ENCODE data around the gene PTH2R. TPM values are rescaled to one million over a fixed set of nuclear protein-coding genes. Genes with fewer than 3 reads are reported as not detected.

The PTH2R gene
- total and polyA plus RNA-seq, 7 donors = 0.01 to 0.08 TPM; not detected in 5

- H3K36me3 ChIP-seq (ENCODE audit: insufficient read depth in 1 of 2, low read depth in 1 of 2) = no peaks in the 10 kb centered on the region
- no peak overlapping the region for H3K4me3 ChIP-seq
- intact Hi-C loops (cut with DNase I) = no loop called here
- TF ChIP-seq CTCF (IDR thresholded peaks at IDR 0.05) = no peak
- H3K27me3 ChIP-seq (ENCODE audit: insufficient read depth in 3 of 3, low read length in 2 of 3) = no peaks in the 10 kb centered on the region
- H3K4me1 ChIP-seq = no peaks in the 10 kb centered on the region
- H3K27ac ChIP-seq = no peak overlapping the region
- no peak for DNase-seq
- no peak for ATAC-seq
- no peaks in the 10 kb centered on the region for H3K9me3 ChIP-seq
- WGBS, 3 donors = 55 to 68% (median 65%) methylated on average over 3 of the region's 3 CpGs
Observed at GRCh38 chr2:208463721-208464120, 57.1 kb downstream of the PTH2R start.

GRCh38 chr2:208464205-208464604 lies 57.6 kb downstream of the PTH2R start:
- DNase-seq = no peak
- no peaks in the 10 kb centered on the region for H3K4me1 ChIP-seq
- no peaks in the 10 kb centered on the region for H3K36me3 ChIP-seq (ENCODE audit: insufficient read depth in 1 of 2, low read depth in 1 of 2)
- TF ChIP-seq CTCF (IDR thresholded peaks at IDR 0.05) = no peak
- no peaks in the 10 kb centered on the region for H3K9me3 ChIP-seq
- H3K27me3 ChIP-seq (ENCODE audit: insufficient read depth in 3 of 3, low read length in 2 of 3) = no peaks in the 10 kb centered on the region
- no peak overlapping the region for H3K27ac ChIP-seq
- no peak for ATAC-seq
- intact Hi-C loops (cut with DNase I) = no loop called here
- WGBS, 3 donors = 70 to 79% (median 76%) methylated on average over 8 of the region's 8 CpGs
- H3K4me3 ChIP-seq = no peak overlapping the region

GRCh38 chr2:208466151-208466919 lies 59.7 kb downstream of the PTH2R start:
- Histone ChIP-seq H3K27ac (no peak overlapping the region), H3K9me3 (no peaks in the 10 kb centered on the region), H3K36me3 (ENCODE audit: insufficient read depth in 1 of 2, low read depth in 1 of 2) (no peaks in the 10 kb centered on the region), H3K27me3 (ENCODE audit: insufficient read depth in 3 of 3, low read length in 2 of 3) (no peaks in the 10 kb centered on the region), H3K4me3 (no peak overlapping the region), H3K4me1 (no peaks in the 10 kb centered on the region)
- DNase-seq (no peak), ATAC-seq (no peak)
- WGBS, 3 donors = 27 to 31% (median 29%) methylated on average over 6 of the region's 6 CpGs
- TF ChIP-seq CTCF (IDR thresholded peaks at IDR 0.05) = peak; percentile 38
- intact Hi-C loops (cut with DNase I) = no loop called here

GRCh38 chr2:208466920-208467298 lies 60.3 kb downstream of the PTH2R start:
- DNase-seq (no peak), ATAC-seq (no peak)
- Histone ChIP-seq H3K4me3 (no peak overlapping the region), H3K36me3 (ENCODE audit: insufficient read depth in 1 of 2, low read depth in 1 of 2) (no peaks in the 10 kb centered on the region), H3K27me3 (ENCODE audit: insufficient read depth in 3 of 3, low read length in 2 of 3) (no peaks in the 10 kb centered on the region), H3K27ac (no peak overlapping the region), H3K9me3 (no peaks in the 10 kb centered on the region), H3K4me1 (no peaks in the 10 kb centered on the region)
- TF ChIP-seq CTCF (IDR thresholded peaks at IDR 0.05) = no peak
- intact Hi-C loops (cut with DNase I) = no loop called here
- 26 to 49% (median 36%) methylated on average over 1 of the region's 1 CpG for WGBS, 3 donors

- Histone ChIP-seq H3K27me3 (ENCODE audit: insufficient read depth in 3 of 3, low read length in 2 of 3) (no peaks in the 10 kb centered on the region), H3K27ac (no peak overlapping the region), H3K9me3 (no peaks in the 10 kb centered on the region), H3K4me1 (no peaks in the 10 kb centered on the region), H3K4me3 (no peak overlapping the region), H3K36me3 (ENCODE audit: insufficient read depth in 1 of 2, low read depth in 1 of 2) (no peaks in the 10 kb centered on the region)
- intact Hi-C loops (cut with DNase I) = no loop called here
- ATAC-seq (no peak), DNase-seq (no peak)
- no peak for TF ChIP-seq CTCF (IDR thresholded peaks at IDR 0.05)
- 54 to 59% (median 57%) methylated on average over 1 of the region's 1 CpG for WGBS, 3 donors
Observed at GRCh38 chr2:208467564-208467963, 61.0 kb downstream of the PTH2R start.
